Lung (tissue), 12 donors: ENCODE data around the gene ZNF813. TPM values are rescaled to one million over a fixed set of nuclear protein-coding genes. Genes with fewer than 3 reads are reported as not detected.

Experiments used
- ATAC-seq: fragments of 200-7000 bp; cut with Tn5 transposase; one replicate; pipeline ENCODE4 v1.9.1; 2020; ENCODE audit warnings: moderate number of reproducible peaks; ENCODE audit not compliant: insufficient read depth, low FRiP score
- DNase-seq, 3 donors: peaks; one replicate each; pipeline ENCODE4 v3.0.0-alpha.2; 2013 to 2017
- H3K27ac ChIP-seq, 2 donors: one replicate each; pipeline ENCODE4 v1.5.1; 2013; ENCODE audit warnings: mild to moderate bottlenecking in 2 of 2, moderate library complexity in 2 of 2, control low read depth in 1 of 2, inconsistent platforms in 1 of 2, low read depth in 1 of 2, low read length in 1 of 2
- H3K27me3 ChIP-seq, 3 donors: one replicate each; pipeline ENCODE4 v1.5.1; 2013; ENCODE audit warnings: low read length in 2 of 3; ENCODE audit not compliant: control insufficient read depth in 3 of 3, insufficient read depth in 3 of 3
- H3K36me3 ChIP-seq, 4 donors: one replicate each; pipeline ENCODE4 v1.5.1; 2013; ENCODE audit warnings: low read length in 4 of 4, mild to moderate bottlenecking in 1 of 4, moderate library complexity in 1 of 4; ENCODE audit not compliant: control insufficient read depth in 4 of 4, insufficient read depth in 4 of 4
- H3K4me1 ChIP-seq, 5 donors: one replicate each; pipeline ENCODE4 v1.5.1; 2013; ENCODE audit warnings: low read length in 5 of 5, mild to moderate bottlenecking in 2 of 5, moderate library complexity in 1 of 5; ENCODE audit not compliant: control insufficient read depth in 5 of 5, insufficient read depth in 5 of 5
- H3K4me3 ChIP-seq: one replicate; pipeline ENCODE4 v1.5.1; 2013; ENCODE audit warnings: mild to moderate bottlenecking, control low read depth, moderate library complexity
- H3K9ac ChIP-seq, 2 donors: one replicate each; pipeline ENCODE4 v1.5.1; 2013; ENCODE audit warnings: low read length in 2 of 2, control low read depth in 1 of 2; ENCODE audit not compliant: insufficient read depth in 1 of 2
- H3K9me3 ChIP-seq, 4 donors: one replicate each; pipeline ENCODE4 v1.5.1; 2013; ENCODE audit warnings: low read length in 3 of 4, mild to moderate bottlenecking in 1 of 4, moderate library complexity in 1 of 4; ENCODE audit not compliant: control insufficient read depth in 4 of 4, insufficient read depth in 3 of 4
- CTCF ChIP-seq: IDR thresholded peaks from 2 replicates; pipeline ENCODE4 v1.5.1; 2012; ENCODE audit warnings: mild to moderate bottlenecking; ENCODE audit errors: control extremely low read depth, extremely low read depth
- WGBS, 2 donors: extraction: QIAGEN DNeasy Blood & Tissue Kit; methylation state at CpG; one replicate each; pipeline ENCODE4 v1.1.7; 2013; 5-methylcytosine and 5-hydroxymethylcytosine counted together
- polyA plus RNA-seq, 2 donors: library from polyadenylated mRNA; stranded (reverse); fragments of 200-250 nt; gene quantifications; one replicate each; pipeline ENCODE4 v1.2.1, GENCODE V29; 2013
- total RNA-seq, 2 donors: library from RNA; depleted of rRNA in 1 of 2; stranded (reverse); fragments of >200 nt in 1 of 2; gene quantifications; one replicate each; pipeline ENCODE4 v1.2.1, GENCODE V29; 2014 to 2021
- donor health status: control.
- donor health status: control.
- donor health status: Bipolar disorder and iron deficiency.
- donor health status: healthy.
- donor health status: DM: yes; HTN: yes; CAD: no.

ZNF813 gene
- total and polyA plus RNA-seq, 4 donors, result 1.2 to 5.3 (median 2.0) TPM

DNA sequence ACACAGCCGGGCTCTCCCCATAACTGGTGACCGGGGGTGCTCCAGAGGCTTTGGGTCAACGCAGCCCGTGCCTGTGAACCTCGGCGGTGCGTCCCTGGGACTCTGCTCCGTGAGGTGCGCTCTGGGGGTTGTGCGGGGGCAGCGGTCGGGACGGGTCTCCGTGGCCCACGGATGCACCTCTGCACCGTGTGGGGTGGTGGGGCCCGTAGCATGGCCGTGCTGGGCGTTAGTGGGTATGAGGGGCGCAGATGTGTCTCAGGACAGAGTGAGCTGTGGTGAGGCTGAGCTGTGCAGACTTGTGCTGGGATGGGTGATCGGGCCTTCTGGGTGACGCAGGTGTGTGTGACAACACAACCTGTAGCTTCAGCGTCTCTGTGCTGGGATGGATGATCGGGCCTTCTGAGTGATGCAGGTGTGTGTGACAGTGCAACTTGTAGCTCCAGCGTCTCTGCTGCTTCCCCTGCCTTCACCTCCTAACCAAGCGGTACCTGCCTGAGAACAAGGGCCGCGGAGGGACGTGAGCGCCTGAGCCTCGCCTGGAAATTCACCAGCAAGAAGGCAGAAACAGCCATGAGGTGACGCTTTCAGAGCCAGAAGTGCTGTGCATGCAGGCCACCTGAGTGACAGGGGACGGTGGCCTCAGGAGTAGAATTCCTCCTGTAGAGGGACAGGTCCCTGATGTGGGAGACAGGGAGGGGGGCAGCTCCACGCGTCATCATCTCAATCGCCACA lies 71.0 kb downstream of the ZNF813 start:
- H3K4me3 ChIP-seq, result peak overlapping the region; percentile 82
- peaks cover 0 to 10% (median 0%) of the 10 kb centered on the region in 4 donors for H3K9me3 ChIP-seq
- no peaks in the 10 kb centered on the region for H3K27me3 ChIP-seq
- WGBS, 2 donors, result 53 to 56% methylated on average over 36 of the region's 36 CpGs
- no peak for ATAC-seq
- peak overlapping the region; percentile 53 to 73 for H3K9ac ChIP-seq
- DNase-seq, result no peak
- H3K36me3 ChIP-seq, result peaks cover 0 to 6% (median 0%) of the 10 kb centered on the region in 4 donors
- TF ChIP-seq CTCF, result no peak
- H3K27ac ChIP-seq, result peak overlapping the region; percentile 57 to 96
- no peaks in the 10 kb centered on the region for H3K4me1 ChIP-seq

GRCh38 chr19:53540091-53540490 lies 72.6 kb downstream of the ZNF813 start:
- no peaks in the 10 kb centered on the region for H3K27me3 ChIP-seq
- DNase-seq, result no peak
- H3K36me3 ChIP-seq, result peaks cover 0 to 6% (median 0%) of the 10 kb centered on the region in 4 donors
- no peak overlapping the region for H3K4me3 ChIP-seq
- 89 to 91% methylated on average over 4 of the region's 4 CpGs for WGBS, 2 donors
- H3K9ac ChIP-seq, result no peak overlapping the region
- no peak for TF ChIP-seq CTCF
- no peak overlapping the region for H3K27ac ChIP-seq
- ATAC-seq, result no peak
- peaks cover 0 to 2% (median 0%) of the 10 kb centered on the region in 5 donors for H3K4me1 ChIP-seq
- H3K9me3 ChIP-seq, result peaks cover 0 to 10% (median 0%) of the 10 kb centered on the region in 4 donors

DNA sequence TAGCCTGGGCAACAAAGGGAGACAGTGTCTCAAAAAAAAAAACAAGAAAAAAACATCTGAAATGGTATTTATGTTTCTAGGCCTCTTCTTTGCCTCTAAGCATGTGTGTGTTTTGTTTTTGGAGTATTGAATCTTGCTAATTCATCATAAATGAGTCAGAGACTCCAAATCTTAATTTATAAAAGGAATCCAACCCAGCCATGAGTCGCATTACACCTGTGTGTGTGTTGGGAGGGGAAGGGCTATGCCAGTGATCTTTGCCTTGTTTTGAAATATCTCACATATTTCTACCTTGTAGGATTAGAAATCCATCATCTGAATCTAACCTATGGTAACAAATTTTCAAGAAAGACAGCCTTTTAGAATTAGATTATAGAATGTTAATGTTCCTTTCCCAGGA lies 74.4 kb downstream of the ZNF813 start:
- no peak for ATAC-seq
- Histone ChIP-seq H3K36me3 (peaks cover 0 to 10% (median 0%) of the 10 kb centered on the region in 4 donors), H3K27ac (no peak overlapping the region), H3K4me3 (no peak overlapping the region), H3K4me1 (peaks cover 0 to 16% (median 2%) of the 10 kb centered on the region in 5 donors), H3K9me3 (peaks cover 0 to 13% (median 0%) of the 10 kb centered on the region in 4 donors), H3K27me3 (no peaks in the 10 kb centered on the region), H3K9ac (no peak overlapping the region)
- TF ChIP-seq CTCF, result no peak
- 93 to 100% methylated on average over 1 of the region's 1 CpG for WGBS, 2 donors
- no peak for DNase-seq
